ENCODE measurements around the gene BRI3.

BRI3 gene

DNA sequence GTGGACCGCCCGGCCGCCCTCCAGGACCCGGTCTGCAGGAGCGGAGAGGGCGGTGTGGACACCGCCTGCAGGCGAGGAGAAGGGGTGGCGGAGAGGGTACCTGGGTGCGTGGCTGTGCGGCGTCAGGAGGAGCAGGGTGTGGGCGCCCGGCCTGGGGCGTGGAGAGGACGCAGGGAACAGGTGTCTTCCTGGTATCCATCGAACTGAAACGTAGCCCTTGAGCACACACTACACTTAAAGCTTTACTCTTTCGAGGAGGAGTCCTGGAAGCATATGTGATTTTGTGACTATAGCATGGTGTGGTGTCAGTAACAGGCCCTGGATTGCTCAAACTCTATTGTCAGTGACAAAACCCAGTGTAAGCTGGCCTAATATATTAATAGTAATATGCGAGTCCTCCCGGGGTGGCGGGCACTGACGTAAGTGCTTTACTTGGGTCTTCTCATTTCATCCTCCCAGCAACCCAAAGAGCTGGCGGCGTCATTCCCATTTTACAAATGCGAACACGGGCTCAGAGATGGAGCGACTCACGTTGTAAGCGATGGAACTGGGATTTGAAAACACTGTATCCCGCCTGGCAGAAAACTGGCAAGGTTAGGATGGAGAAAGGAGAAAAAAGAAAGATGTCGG is 28.9 kb upstream of the BRI3 start:
- TF ChIP-seq, protein P1, sequence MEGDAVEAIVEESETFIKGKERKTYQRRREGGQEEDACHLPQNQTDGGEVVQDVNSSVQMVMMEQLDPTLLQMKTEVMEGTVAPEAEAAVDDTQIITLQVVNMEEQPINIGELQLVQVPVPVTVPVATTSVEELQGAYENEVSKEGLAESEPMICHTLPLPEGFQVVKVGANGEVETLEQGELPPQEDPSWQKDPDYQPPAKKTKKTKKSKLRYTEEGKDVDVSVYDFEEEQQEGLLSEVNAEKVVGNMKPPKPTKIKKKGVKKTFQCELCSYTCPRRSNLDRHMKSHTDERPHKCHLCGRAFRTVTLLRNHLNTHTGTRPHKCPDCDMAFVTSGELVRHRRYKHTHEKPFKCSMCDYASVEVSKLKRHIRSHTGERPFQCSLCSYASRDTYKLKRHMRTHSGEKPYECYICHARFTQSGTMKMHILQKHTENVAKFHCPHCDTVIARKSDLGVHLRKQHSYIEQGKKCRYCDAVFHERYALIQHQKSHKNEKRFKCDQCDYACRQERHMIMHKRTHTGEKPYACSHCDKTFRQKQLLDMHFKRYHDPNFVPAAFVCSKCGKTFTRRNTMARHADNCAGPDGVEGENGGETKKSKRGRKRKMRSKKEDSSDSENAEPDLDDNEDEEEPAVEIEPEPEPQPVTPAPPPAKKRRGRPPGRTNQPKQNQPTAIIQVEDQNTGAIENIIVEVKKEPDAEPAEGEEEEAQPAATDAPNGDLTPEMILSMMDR (IDR thresholded peaks at IDR 0.05; ENCODE audit: control insufficient read depth, extremely low read depth, insufficient read depth): no peak
- peak overlapping the region; percentile 75 for H3K4me3 ChIP-seq (ENCODE audit: low read depth, low read length)
- DNase-seq (ENCODE audit: low read depth): peak; percentile 15

GRCh38 chr7:98254516-98254915 is 27.0 kb upstream of the BRI3 start:
- TF ChIP-seq, protein P1 (IDR thresholded peaks at IDR 0.05; ENCODE audit: control insufficient read depth, extremely low read depth, insufficient read depth): no peak
- no peak for DNase-seq (ENCODE audit: low read depth)
- H3K4me3 ChIP-seq (ENCODE audit: low read depth, low read length): no peak overlapping the region

DNA sequence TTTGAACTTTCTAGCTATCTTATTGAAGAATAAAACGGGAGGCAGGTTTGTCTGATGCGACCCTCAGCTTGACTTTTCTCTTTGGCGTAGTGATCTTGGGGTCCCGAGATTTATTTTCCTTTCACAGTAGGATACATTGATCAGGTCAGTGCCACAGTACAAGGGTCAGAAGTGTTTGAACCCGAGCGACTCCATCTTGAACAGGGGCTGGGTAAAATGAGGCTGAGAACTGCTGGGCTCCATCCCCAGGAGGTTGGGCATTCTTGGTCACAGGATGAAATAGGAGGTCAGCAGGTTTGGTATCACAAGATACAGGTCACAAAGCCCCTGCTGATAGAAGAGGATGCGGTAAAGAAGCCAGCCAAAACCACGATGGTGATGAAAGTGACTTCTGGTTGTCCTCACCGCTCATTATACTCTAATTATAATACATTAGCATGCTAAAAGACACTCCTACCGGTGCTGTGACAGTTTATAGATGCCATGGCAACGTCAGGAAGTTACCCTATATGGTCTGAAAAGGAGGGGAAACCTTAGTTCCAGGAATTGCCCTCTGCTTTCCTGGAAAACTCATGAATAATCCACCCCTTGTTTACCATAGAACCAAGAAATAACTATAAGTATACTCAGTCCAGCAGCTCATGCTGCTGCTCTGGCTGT is 26.4 kb upstream of the BRI3 start:
- H3K4me3 ChIP-seq (ENCODE audit: low read depth, low read length): no peak overlapping the region
- TF ChIP-seq, protein P1 (IDR thresholded peaks at IDR 0.05; ENCODE audit: control insufficient read depth, extremely low read depth, insufficient read depth): no peak
- DNase-seq (ENCODE audit: low read depth): no peak

DNA sequence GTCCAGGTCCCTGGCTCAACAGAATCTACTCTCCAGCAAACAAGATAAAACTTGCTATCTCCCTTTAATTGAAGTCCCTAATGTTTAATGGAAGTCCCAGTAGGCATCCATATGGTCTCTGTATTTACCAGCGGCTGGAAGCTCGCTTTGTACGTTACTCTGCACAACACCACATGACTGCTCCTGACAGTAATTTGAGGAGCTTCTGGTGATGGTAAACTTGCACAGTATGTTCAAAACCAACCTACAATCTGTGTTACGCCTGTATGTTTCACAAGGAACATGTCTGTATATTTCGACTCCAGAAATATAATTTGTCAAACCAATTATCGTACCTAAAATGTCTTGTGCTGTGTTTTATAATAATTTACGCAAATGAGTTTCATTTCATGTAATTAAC is 25.1 kb upstream of the BRI3 start:
- TF ChIP-seq, protein P1 (IDR thresholded peaks at IDR 0.05; ENCODE audit: control insufficient read depth, extremely low read depth, insufficient read depth): no peak
- no peak for DNase-seq (ENCODE audit: low read depth)
- no peak overlapping the region for H3K4me3 ChIP-seq (ENCODE audit: low read depth, low read length)

DNA sequence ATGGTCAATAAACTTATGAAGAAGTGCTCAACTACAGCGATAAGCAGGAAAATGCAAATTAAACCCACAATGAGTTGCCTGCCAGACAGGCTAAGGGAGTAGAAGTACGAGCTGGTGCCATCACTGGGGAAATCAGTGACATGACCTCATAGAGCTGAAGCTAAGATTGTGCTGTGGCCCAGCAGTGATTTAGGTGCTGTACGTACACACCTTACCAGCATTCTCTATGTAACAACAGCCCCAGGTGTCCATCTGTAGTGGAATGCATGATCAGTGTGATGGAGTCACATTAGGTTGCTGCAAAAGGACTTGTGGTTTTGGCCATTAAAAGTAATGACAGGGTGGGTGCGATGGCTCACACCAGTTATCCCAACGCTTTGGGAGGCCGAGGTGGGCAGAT is 23.8 kb upstream of the BRI3 start:
- DNase-seq (ENCODE audit: low read depth): no peak
- H3K4me3 ChIP-seq (ENCODE audit: low read depth, low read length): no peak overlapping the region
- TF ChIP-seq, protein P1 (IDR thresholded peaks at IDR 0.05; ENCODE audit: control insufficient read depth, extremely low read depth, insufficient read depth): no peak

DNA sequence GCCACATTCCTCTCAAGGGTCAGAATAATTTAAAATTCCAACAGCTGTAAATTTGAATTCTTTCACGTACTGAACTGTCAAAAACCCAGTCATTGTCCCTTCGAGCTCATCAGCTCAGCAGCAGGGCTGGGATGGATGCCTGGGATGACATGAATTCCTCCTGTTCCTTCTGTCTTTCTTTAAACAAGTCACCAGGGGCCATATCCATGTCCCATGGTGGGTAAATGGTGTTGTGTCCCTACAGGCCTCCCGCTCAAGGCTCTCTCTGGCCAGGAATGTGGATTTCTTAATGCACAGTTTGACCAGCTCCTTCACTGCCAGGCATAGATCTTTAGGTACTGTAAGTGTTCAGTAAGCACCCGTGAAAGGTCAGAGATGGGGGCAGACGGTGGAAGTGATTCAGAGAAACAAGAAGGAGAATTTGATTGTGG is 15.6 kb upstream of the BRI3 start:
- TF ChIP-seq, protein P1 (IDR thresholded peaks at IDR 0.05; ENCODE audit: control insufficient read depth, extremely low read depth, insufficient read depth): no peak
- DNase-seq (ENCODE audit: low read depth): no peak
- H3K4me3 ChIP-seq (ENCODE audit: low read depth, low read length): no peak overlapping the region

DNA sequence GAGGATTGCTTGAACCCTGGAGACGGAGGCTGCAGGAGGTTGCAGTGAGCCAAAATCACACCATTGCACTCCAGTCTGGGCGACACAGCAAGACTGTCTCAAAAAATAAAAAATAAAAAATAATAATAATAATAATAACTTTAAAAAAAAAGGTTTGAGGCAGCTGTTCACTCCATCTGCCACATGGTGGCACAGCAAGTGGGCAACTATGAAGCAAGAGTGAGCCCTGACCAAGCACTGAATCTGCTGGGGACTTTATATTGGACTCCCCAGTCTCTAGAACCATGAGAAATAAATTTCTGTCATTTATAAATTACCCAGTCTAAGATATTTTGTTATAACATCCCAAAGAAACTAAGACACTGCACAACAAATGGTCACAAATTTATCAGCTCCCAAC is 14.6 kb upstream of the BRI3 start:
- DNase-seq (ENCODE audit: low read depth): no peak
- H3K4me3 ChIP-seq (ENCODE audit: low read depth, low read length): no peak overlapping the region
- TF ChIP-seq, protein P1 (IDR thresholded peaks at IDR 0.05; ENCODE audit: control insufficient read depth, extremely low read depth, insufficient read depth): peak; percentile 29; the same call in 1 of the 2 replicates
